22Rv1 (cell line): ENCODE measurements around the gene PTPRD.

ENCODE experiments used
- CTCF ChIP-seq: fragments of 450-650 bp; IDR thresholded peaks from 2 replicates; pipeline ENCODE4 v1.5.1; 2017; ENCODE audit warnings: mild to moderate bottlenecking
- ZFX ChIP-seq: fragments of 450-650 bp; IDR thresholded peaks from 2 replicates; pipeline ENCODE4 v1.6.1; 2017; ENCODE audit warnings: antibody characterized with exemption, borderline replicate concordance

DNA sequence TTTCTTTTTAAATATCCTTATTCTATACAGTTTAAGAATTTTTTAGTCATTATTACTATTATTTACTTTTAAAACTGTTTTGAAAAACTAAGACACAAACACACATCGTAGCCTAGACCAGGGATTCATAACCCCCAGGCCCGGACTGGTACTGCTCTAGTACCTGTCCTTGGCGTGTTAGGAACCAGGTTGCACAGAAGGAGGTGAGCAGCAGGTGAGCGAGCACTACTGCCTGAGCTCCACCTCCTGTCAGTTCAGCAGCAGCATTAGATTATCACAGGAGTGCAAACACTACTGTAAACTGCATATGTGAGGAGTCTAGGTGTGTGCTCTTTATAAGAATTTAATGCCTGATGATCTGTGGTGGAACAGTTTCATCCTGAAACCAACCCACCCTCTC is 357.0 kb downstream of the PTPRD start:
- TF ChIP-seq CTCF (no peak), ZFX (no peak)
